Cerebellar nuclear complex (tissue), 1 donor: ENCODE measurements around the gene SYNPO2L.
"Not testable (repeated sequence)": the region's sequence is repeated elsewhere in the genome, so short reads cannot be mapped to it uniquely, and the experiment has no call there.

Experiments
- DNase-seq, 2 experiments: peaks; one replicate each; lab custom pipeline; 2025; lab: John Stamatoyannopoulos, UW

Gene SYNPO2L, protein sequence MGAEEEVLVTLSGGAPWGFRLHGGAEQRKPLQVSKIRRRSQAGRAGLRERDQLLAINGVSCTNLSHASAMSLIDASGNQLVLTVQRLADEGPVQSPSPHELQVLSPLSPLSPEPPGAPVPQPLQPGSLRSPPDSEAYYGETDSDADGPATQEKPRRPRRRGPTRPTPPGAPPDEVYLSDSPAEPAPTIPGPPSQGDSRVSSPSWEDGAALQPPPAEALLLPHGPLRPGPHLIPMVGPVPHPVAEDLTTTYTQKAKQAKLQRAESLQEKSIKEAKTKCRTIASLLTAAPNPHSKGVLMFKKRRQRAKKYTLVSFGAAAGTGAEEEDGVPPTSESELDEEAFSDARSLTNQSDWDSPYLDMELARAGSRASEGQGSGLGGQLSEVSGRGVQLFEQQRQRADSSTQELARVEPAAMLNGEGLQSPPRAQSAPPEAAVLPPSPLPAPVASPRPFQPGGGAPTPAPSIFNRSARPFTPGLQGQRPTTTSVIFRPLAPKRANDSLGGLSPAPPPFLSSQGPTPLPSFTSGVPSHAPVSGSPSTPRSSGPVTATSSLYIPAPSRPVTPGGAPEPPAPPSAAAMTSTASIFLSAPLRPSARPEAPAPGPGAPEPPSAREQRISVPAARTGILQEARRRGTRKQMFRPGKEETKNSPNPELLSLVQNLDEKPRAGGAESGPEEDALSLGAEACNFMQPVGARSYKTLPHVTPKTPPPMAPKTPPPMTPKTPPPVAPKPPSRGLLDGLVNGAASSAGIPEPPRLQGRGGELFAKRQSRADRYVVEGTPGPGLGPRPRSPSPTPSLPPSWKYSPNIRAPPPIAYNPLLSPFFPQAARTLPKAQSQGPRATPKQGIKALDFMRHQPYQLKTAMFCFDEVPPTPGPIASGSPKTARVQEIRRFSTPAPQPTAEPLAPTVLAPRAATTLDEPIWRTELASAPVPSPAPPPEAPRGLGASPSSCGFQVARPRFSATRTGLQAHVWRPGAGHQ

DNA sequence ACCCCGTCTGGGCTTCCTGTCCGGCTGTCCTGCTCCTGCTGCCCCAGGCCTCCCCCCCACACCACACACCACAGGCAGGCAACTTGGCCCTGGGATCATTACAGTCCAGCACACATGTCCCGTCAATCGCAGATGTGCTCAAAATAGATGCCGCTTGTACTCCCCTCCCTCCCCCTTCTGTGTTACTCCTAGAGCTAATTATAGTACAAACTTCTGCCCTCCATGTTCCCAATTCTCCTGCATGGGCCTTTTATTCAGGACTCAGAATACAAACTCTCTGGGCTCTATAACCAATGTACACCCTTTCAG, at the start of gene SYNPO2L:
SYNPO2L (minus strand) TSS at position 40 of the 309 bp plus-strand sequence. CDS start 107 bp downstream, outside the sequence.
- DNase-seq, result no peak

DNA sequence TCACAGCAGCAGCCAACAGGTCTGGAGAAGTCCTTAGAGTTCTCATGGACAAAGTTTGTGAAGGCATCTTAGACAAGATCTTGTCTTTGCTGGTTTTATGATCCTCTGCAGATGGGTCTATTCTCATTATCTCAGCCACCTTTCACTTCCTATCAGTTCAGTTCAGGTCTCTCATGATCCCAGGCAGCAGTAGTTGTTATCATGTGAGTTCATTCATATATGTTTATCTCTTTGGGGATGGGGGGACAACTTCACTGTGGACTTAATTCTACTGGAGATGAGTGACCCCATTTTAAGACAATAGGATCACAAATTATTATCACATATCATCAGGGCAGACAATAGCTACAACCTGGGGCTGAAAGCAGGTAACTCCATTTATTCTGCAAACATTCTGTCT, 48.1 kb upstream of the SYNPO2L start:
- DNase-seq, result not testable (repeated sequence)

DNA sequence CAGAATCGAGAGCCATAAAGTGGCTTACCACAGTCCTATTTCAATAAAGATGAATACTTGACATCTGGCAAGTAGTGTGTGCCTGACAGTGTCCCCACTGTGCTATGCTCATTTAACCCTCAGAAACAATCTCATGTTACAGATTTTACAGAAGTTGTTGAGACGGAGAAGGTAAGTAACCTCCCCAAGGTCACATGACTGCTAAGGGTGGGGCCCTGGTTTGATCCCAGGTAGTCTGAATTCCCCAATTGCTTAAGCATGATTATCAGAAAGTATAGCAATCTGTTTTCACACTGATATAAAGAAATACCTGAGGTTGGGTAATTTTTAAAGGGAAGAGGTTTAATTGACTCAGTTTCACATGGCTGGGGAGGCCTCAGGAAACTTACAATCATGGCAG, 43.0 kb upstream of the SYNPO2L start:
- DNase-seq, result not testable (repeated sequence)

DNA sequence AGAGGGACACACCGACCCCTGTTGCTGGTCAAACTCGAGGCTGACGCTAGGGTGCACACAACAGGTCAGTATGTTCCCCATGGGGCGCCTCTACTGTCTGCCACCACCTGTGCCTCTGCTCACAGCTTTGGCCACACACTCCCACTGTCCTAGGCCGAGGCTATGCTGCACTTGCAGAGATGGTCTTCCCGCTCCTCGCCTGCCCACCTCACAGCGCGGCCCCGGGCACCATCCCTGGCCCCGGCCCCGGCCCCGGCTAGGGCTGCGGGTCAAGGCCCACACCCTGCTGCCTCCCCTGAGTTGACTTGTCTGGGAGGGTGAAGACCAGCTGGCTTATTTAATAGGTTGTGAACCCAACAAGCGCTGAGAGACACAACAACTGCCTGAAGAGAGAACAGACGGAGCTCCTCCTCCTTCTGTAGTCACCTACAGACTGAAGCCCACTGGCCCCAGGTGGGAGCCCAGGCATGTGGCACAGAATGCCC, 41.9 kb upstream of the SYNPO2L start, which contains the start of gene AGAP5:
AGAP5 (minus strand) TSS at position 435 of the 485 bp plus-strand sequence; CDS start at position 81, 354 bp downstream.
- DNase-seq, result not testable (repeated sequence)

DNA sequence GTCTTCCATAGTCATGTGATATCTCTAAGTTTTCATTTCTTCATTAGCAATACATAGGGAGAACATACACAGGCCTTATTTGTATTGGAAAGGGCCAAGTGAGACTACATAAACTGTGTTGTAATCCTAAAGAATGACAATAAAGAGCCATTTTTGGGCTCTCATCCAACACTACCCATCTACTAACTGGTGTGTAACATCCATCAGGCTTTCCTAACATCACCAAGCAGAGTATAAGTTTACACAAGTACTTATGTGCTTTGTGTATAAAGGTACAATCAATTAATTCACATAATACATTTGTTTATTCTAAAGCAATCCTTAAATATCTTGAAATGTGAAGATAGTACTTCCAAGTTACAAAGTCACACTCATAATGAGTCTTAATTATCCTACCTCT, 39.5 kb upstream of the SYNPO2L start:
- DNase-seq, result not testable (repeated sequence)

DNA sequence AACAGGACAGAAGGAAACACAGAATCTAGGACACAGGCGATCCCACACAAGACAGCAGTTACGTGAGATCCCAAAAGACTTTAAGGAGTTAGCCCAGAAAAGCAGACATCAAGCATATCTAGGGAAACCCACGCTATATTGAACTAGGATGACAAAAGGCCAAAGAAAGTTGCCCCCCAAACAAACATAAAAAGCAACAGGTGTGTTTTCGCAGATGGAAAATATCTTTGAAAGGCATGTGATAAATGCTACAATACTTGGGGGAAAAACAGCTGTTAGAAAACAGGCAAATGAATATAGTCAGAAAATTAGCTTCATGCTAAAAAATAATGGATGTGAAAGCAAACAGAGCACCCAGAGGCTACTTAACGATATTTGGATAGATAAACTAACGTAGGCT, 34.9 kb upstream of the SYNPO2L start:
- not testable (repeated sequence) for DNase-seq

DNA sequence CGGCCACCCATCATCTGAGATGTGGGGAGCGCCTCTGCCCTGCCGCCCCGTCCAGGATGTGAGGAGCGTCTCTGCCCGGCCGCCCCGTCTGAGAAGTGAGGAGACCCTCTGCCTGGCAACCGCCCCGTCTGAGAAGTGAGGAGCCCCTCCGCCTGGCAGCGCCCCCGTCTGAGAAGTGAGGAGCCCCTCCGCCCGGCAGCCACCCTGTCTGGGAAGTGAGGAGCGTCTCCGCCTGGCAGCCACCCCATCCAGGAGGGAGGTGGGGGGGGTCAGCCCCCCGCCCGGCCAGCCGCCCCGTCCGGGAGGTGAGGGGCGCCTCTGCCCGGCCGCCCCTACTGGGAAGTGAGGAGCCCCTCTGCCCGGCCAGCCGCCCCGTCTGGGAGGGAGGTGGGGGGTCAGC, 33.8 kb upstream of the SYNPO2L start:
- DNase-seq, result not testable (repeated sequence)

DNA sequence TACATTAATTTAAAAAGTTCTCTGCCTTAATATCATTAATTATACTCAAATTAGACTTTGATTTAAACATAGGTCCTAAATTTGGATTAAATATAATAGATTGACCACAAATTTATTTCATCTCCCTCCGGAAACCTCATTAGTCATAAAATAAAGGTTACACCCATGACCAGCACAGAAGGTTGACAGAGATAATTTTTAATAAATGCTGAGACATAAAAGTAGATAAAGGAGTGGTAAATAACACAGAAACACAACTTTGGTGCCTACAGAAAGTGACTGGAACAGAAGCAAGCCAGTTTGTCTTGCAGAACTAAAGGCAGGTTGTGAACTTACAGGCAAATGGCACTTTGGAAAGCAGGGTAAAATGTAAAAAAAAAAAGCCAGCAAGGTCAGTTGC, 31.8 kb upstream of the SYNPO2L start:
- DNase-seq, result not testable (repeated sequence)

DNA sequence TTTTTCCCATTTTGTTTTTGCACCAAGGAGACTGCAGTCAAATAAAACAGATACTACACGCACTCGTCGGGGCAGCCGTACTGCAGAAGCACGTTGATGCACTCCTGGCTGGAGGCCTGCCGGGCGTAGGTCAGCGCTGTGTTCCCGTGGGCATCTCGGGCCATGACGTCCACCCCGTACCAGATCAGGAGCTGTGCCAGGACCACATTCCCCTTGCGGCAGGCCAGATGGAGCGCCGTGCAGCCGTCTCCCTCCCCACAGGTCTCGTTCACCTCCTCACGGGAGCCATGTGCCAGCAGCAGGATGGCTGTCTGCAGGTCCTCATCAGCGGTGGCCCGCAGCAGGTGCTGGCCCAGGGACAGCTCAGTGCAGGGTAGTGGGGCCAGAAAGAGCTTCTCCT, 18.7 kb upstream of the SYNPO2L start:
- DNase-seq, result not testable (repeated sequence)

DNA sequence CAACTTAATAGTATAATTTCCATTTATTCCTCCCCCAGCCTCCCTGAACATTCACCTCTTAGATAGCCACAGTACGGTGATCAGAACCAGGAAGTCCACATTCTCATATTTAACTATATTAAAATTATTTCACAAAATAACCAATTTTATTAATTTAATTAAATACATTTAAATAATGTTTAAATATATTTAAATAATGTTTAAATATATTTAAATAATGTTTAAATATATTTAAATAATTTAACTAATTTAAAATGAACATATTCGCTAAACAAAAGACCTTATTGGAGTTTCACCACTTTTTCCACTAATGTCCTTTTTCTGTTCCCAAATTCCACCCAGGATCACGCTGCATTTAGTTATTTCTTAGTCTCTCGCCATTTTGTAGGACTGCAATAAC, 12.5 kb upstream of the SYNPO2L start:
- DNase-seq, result not testable (repeated sequence)

DNA sequence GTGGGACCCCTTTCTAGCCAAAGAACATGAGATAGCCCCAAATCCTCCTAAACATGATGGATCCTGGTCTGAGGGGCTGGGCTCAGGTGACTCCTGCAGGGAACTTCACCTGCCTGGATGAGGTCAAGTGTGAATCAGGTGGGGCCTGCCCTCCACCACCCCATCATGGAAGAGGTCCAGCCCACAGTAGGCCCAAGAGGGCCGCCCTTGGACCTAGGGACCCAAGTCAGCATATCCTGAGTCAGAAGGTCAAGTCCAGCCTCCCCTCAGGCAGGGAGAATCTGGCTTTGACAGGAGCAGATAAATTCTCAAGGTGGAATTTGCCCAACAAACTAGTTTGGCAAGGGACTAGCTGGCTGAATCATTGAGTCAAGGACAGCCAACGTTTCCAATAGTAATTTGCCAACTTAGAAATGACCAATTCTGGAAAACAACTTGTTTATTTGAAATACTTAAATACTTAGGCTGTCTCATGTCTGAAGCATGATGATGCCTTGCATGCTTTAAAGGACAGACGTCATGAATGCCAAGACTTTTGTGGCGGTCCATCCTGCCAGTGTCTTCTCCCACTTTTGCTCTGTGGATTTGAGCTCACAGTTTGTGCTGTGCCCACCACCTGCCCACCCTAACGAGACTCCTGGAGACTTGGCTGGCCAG, 10.5 kb upstream of the SYNPO2L start:
- not testable (repeated sequence) for DNase-seq

DNA sequence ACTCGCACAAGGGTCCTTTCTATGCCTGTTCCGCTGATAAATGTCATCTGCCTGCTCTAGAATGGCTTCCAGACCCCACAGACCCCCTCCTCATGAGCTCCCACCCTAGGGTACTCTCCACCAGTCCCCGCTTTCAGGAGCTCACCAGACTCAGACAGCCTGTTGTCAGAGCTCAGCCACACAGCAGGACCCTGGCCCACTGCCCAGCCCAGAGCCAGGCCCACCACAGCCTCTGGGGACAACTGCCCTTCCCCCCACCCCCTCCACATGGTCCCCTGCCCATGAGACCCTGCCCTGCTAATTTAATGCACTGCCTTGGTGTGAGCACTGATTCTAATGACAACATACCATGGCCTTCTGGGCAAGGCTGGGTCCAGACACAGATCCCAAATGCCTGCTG, 9.8 kb upstream of the SYNPO2L start:
- not testable (repeated sequence) for DNase-seq

DNA sequence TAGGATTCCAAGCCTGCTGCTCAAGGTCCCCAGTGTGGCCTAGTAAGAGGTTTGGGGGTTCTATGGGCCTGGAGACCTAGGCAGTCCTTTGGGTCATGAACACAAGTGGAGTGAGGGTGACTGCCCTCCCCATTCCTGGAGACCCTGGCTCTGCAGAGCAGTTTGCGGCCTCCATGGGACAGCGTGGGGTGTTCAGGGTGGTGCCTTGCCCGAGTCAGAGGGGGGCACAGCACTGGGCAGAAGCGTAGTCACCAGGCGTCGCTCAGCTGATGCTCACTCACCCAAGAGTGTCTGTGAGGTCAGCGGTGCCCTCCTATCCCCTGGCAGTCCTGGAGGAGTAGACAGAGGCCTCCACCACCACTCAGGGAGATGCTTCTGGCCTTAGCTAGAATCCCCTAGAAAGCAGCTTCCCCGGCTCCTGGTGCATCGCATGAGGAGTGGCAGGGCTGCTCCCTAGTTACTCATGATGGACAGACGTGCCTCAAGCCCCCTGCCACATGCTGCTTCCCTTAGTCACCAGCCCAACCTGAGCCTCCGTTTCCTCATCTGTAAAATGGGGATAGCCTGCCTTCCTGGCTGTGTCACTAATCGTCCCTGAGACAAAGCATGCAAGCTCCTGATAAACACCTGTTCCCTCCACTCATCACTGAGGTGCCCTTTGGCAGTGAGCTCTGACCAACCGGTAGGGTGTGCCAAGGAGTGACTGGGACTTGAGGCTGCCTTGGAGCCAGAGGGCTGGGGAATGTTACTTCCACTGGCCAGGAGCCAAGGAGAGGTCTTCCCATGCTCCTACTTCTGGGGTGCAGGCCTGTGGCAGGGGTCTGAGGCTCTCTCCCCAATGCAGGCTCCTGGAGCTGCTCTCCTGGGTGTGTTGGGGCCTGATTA, 8.6 kb upstream of the SYNPO2L start:
- not testable (repeated sequence) for DNase-seq

DNA sequence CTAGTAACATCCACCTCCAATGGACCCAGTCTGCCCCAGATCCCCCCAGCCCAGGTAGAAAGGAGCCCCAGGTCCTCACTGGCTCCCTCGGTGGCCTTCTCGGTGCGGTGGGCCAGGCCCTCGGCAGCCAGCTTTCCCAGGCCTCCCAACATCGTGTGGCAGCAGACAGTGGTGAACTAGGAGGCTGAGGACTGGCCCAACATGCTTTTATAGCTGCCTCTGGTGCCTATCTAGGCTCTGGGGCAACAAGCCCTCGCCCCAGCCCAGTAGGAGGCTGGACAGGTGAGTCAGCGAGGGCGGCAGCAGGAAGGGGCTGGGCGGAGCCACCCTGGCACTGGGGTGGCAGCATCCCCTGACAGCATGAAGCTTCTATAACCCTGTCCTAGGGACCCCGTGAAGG, 7.8 kb upstream of the SYNPO2L start:
- not testable (repeated sequence) for DNase-seq

DNA sequence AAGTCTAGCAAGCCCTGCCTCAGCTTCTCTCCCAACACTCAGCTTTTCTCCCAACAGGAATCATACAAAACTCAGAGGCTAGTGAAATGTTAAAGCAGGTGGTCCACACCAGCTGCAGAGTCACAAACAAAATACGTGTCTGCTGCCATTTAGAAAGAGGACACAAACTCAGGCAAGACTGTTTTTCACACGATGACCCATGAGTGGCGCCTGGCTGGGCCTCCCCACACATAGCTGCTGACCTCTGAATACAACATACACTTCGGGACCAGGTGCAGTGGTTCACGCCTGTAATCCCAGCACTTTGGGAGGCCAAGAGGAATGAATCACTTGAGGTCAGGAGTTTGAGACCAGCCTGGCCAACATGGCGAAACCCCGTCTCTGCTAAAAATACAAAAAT, 6.9 kb upstream of the SYNPO2L start:
- not testable (repeated sequence) for DNase-seq

DNA sequence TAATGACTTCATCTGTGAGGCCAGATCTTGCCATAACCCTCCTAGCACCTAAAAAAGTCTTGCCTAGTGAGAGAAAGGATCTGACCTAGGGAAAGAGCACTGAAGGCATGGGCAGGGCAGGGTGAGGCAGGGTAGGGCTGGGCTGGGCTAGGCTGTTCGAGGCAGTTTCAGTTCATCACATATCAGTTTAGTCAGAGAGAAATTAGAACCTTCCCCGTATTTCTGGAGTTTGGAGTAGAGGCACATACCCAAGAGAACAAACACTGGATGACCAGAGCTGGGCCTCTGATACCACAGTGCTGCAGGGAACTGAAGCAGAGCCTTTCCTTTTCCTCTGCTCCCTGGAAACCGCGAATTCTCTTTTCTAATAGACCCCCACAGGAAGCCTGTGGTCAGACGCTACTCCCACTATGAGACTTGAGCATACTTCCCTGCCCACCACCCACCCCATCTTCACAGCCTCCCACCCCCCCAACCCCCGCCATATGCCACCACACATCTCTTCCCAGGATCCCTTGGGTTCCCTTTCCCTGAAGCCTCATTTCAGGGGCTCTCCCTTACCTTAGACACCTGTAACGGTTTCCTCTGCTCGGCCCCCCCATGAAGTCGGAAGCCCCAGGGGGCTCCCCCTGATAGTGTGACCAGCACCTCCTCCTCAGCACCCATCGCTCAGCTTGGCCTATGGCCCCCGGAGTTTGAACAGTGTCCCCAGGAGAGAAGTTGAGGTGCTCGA, 406 bp downstream of the SYNPO2L start:
- no peak for DNase-seq

DNA sequence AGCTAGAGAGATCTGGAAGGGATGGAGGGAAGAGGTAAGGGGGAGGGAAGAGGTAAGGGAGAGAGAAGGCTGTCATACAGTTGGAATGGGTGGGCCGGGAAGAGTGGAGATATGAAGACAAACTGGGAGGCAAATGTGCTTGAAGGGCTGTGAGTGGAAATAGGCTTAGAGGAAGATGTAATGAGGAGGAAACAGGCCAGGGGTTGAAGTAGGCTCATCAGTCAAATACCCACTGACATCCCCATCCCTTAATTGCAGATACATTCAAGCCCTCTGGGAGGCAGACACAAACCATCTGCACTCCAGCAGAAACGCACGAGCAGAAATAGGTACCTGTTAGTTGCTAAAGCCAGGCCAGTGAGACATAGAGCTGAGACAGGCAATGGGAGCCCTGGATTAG, 2.1 kb downstream of the SYNPO2L start:
- no peak for DNase-seq

DNA sequence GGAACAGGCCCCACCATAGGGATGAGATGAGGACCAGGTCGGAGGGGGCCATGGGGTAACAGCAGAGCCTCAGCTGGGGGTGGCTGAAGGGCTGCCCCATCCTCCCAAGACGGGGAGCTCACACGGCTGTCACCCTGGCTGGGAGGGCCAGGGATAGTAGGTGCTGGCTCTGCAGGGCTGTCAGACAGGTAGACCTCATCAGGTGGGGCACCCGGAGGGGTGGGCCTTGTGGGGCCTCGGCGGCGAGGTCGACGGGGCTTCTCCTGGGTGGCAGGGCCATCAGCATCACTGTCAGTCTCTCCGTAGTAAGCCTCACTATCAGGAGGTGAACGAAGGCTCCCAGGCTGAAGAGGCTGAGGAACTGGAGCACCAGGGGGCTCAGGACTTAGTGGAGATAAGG, 2.6 kb downstream of the SYNPO2L start:
- DNase-seq, result no peak

DNA sequence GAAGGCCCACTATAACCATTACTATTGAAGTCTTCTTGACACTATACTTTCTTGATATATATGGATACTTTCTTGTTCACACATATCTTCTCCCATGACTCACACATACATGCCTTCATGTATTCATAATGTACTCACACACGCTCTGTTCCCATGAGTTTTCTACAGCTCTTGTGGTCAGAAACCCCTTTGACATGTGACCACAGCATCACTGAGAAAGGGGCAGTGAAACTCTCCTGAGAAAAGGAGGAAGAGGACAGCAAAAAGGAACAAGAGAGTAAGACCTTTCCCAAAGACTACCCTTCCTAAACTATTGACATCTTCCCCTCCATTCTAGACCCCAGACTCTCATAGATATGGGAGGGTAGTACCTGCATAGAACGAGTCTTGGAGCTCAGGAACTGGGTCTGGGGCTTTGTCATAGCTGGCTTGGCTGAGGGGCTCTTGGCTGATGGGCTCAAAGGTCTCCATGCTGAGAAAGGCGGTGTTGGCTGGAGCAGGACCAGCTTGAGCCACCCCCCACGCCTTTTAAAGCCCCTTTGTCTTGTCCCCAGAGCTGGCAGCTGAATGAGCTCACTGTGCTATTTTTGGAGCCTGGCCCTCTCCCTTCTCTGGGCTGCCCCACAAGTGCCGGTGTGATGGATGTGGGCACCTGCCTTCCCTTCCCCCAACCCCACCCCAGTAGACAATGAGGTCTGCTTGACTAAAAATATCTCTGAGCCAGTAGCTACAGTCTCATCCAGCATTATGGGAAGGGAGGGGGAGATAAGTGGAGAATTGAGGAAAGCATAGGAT, 5.1 kb downstream of the SYNPO2L start:
- DNase-seq, result no peak
